ENCODE data around the gene SENP3.

- TF ChIP-seq FOXM1 (IDR thresholded peaks at IDR 0.05; ENCODE audit: borderline replicate concordance, low read depth) (no peak), EP300 (IDR thresholded peaks at IDR 0.05; ENCODE audit: borderline replicate concordance) (no peak), RAD21 (IDR thresholded peaks at IDR 0.05; ENCODE audit: low read depth) (no peak), CREB1 (IDR thresholded peaks at IDR 0.05; ENCODE audit: low read depth) (no peak), YY1 (IDR thresholded peaks at IDR 0.05; ENCODE audit: low read depth) (no peak), ZBTB7A (IDR thresholded peaks at IDR 0.05; ENCODE audit: low read depth) (no peak), NFIC (IDR thresholded peaks at IDR 0.05) (no peak)
These were observed 8.6 kb downstream of the SENP3 start for GRCh38 chr17:7570351-7570750.

Data from Ishikawa (cell line).